ENCODE measurements around the gene PROP1.
"Not testable (repeated sequence)": the region's sequence is repeated elsewhere in the genome, so short reads cannot be mapped to it uniquely, and the experiment has no call there.

DNA sequence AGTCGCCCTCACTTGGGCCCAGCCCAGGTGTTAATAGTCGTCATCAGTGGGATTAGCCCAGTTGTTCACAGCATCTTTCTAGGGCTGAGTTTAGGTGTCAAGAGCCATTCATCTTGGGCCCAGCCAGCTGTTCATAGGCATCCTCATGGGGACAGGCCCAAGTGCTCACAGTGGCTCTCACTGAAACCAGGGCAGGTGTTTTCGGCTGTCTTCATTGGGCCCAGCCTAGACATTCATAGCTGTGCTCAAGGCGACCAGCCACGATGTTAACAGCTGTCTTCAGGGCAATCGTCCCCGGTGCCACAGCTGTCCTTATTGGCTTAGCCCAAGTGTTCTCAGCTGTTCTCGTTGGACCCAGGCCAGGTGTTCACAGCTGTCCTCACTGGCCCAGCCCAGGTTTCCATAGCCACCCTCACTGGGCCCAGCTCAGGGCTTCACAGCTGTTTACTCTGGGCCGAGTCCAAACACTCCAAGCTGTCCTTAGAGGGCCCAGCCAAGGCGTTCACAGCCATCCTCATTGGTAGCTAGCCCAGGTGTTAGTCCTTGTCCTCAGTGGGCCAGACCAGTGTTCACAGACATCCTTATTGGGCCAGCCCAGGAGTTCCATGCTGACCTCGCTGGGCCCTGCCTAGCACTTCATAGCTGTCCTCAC, 23.5 kb upstream of the PROP1 start:
- TF ChIP-seq, protein P1, sequence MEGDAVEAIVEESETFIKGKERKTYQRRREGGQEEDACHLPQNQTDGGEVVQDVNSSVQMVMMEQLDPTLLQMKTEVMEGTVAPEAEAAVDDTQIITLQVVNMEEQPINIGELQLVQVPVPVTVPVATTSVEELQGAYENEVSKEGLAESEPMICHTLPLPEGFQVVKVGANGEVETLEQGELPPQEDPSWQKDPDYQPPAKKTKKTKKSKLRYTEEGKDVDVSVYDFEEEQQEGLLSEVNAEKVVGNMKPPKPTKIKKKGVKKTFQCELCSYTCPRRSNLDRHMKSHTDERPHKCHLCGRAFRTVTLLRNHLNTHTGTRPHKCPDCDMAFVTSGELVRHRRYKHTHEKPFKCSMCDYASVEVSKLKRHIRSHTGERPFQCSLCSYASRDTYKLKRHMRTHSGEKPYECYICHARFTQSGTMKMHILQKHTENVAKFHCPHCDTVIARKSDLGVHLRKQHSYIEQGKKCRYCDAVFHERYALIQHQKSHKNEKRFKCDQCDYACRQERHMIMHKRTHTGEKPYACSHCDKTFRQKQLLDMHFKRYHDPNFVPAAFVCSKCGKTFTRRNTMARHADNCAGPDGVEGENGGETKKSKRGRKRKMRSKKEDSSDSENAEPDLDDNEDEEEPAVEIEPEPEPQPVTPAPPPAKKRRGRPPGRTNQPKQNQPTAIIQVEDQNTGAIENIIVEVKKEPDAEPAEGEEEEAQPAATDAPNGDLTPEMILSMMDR (IDR thresholded peaks at IDR 0.05), result not testable (repeated sequence)
- TF ChIP-seq POLR2AphosphoS5 (IDR thresholded peaks at IDR 0.05; ENCODE audit: insufficient read depth in 1 of 2, low read depth in 1 of 2), result not testable (repeated sequence)

Measured in vagina (tissue), 2 donors.